ENCODE data around the gene PIGBOS1. TPM values are rescaled to one million over a fixed set of nuclear protein-coding genes. Genes with fewer than 3 reads are reported as not detected.
"Not testable (repeated sequence)": the region's sequence is repeated elsewhere in the genome, so short reads cannot be mapped to it uniquely, and the experiment has no call there.

PIGBOS1 gene
- polyA plus RNA-seq, 6 donors from 2014 or later, result 27.5 to 61.5 (median 39.0) TPM

GRCh38 chr15:55337160-55337559 lies 18.2 kb upstream of the PIGBOS1 start:
- H3K27ac Mint-ChIP-seq, result no peak overlapping the region
- H3K36me3 Mint-ChIP-seq, result peaks cover 10 to 24% of the 10 kb centered on the region in 2 donors
- DNase-seq (no peak), ATAC-seq (ENCODE audit: low read depth in 2 of 2) (no peak)
- H3K9me3 Mint-ChIP-seq, result no peaks in the 10 kb centered on the region
- H3K4me1 Mint-ChIP-seq, result no peaks in the 10 kb centered on the region
- no peak overlapping the region for H3K4me3 Mint-ChIP-seq
- no peaks in the 10 kb centered on the region for H3K27me3 Mint-ChIP-seq

DNA sequence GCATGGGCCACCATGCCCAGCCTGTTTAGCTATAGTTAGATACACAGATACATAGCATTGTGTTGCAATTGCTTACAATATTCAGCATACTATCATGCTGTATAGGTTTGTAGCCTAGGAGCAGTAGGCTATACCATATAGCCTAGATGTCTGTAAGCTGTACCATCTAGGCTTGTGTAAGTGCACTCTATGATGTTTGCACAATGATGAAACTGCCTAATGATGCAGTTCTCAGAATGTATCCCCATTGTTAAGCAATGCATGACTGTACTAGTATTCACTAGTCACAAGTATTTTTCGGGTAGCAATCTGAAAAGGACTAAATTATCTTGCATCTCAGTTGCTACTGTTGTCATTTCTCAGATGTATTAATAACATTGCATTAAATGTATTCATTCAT lies 16.1 kb upstream of the PIGBOS1 start:
- ATAC-seq (ENCODE audit: low read depth in 2 of 2) (no peak), DNase-seq (no peak)
- H3K27ac Mint-ChIP-seq, result no peak overlapping the region
- no peaks in the 10 kb centered on the region for H3K4me1 Mint-ChIP-seq
- no peaks in the 10 kb centered on the region for H3K9me3 Mint-ChIP-seq
- H3K36me3 Mint-ChIP-seq, result peaks cover 23 to 24% of the 10 kb centered on the region in 2 donors
- no peak overlapping the region for H3K4me3 Mint-ChIP-seq
- H3K27me3 Mint-ChIP-seq, result no peaks in the 10 kb centered on the region

- DNase-seq, result no peak
- Mint-ChIP-seq H3K27me3 (no peaks in the 10 kb centered on the region), H3K27ac (no peak overlapping the region), H3K4me1 (no peaks in the 10 kb centered on the region), H3K4me3 (no peak overlapping the region), H3K36me3 (peaks cover 19 to 25% of the 10 kb centered on the region in 2 donors), H3K9me3 (no peaks in the 10 kb centered on the region)
- ATAC-seq (ENCODE audit: low read depth in 2 of 2), result no peak
Measured at GRCh38 chr15:55334371-55334770, 15.4 kb upstream of the PIGBOS1 start.

DNA sequence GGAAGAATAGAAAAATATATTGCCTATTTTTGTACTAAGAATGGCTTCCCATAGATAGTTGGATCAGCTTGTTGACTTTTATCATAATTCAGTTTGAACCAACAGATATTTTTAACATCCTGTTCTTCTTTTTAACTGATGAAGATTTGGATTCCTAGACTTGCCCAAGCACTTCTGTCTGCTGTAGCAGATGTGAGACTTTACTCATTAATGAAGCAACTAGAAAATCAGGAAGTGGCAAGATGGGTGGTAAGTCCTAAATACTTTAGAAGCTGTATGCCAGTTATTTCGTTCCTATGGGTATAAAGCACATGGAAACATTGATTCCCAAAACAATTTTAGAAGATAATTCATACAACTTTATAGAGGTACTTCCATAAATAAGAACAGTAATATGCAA lies 8.5 kb upstream of the PIGBOS1 start:
- H3K9me3 Mint-ChIP-seq, result no peaks in the 10 kb centered on the region
- peaks cover 20 to 32% (median 28%) of the 10 kb centered on the region in 3 donors for H3K4me1 Mint-ChIP-seq
- H3K36me3 Mint-ChIP-seq, result peaks cover 5 to 20% of the 10 kb centered on the region in 2 donors
- ATAC-seq (ENCODE audit: low read depth in 2 of 2) (no peak), DNase-seq (no peak)
- no peak overlapping the region for H3K27ac Mint-ChIP-seq
- H3K4me3 Mint-ChIP-seq, result no peak overlapping the region
- H3K27me3 Mint-ChIP-seq, result no peaks in the 10 kb centered on the region

DNA sequence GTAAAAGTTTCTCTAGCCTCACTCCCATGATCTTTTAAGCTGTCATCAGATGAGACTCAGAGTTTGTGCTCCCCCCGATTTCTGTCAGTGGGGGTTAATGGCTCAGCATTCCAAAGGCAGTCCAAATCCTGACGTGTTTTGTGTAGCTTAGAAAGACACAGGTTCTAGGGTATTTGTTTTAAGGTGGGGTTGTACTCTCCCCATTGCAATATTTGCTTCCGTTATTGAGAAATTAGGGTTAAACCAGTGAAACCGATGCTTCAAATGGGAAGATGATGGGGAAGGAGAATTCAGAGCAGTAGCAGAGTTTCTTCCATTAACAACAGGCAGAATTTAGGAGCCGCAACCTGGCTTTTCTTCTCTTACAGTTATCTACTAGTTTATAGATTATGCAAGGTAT lies 3.5 kb upstream of the PIGBOS1 start:
- H3K27ac Mint-ChIP-seq, result peak overlapping the region in 2 of 6 donors; percentile 59 to 79
- ATAC-seq (ENCODE audit: low read depth in 2 of 2), result no peak
- H3K4me1 Mint-ChIP-seq, result peaks cover 32 to 63% (median 39%) of the 10 kb centered on the region in 3 donors
- no peaks in the 10 kb centered on the region for H3K36me3 Mint-ChIP-seq
- H3K4me3 Mint-ChIP-seq, result peak overlapping the region in 2 of 8 donors; percentile 47 to 68
- no peak for DNase-seq
- H3K9me3 Mint-ChIP-seq, result no peaks in the 10 kb centered on the region
- no peaks in the 10 kb centered on the region for H3K27me3 Mint-ChIP-seq

DNA sequence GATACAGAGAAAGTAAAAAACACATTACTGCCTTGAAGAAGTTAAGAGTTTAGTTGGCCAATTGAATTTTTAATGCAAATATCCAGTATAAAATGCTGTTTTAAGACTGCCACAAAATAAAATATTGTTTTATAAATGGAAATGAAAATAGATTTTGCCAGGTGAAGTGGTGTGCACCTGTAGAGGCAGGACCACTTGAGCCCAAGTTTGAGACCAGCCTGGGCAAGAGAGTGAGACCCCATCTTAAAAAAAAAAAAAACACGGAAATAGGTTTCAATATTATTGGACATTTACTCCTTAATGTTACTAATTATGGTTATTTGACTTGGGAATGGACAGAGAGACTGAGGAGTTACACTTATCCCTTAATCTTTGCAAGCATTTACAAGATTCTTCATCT lies 2.0 kb upstream of the PIGBOS1 start:
- H3K9me3 Mint-ChIP-seq, result no peaks in the 10 kb centered on the region
- peaks cover 40 to 76% (median 42%) of the 10 kb centered on the region in 3 donors for H3K4me1 Mint-ChIP-seq
- H3K36me3 Mint-ChIP-seq, result no peaks in the 10 kb centered on the region
- no peaks in the 10 kb centered on the region for H3K27me3 Mint-ChIP-seq
- DNase-seq (no peak), ATAC-seq (ENCODE audit: low read depth in 2 of 2) (no peak)
- H3K4me3 Mint-ChIP-seq, result peak overlapping the region in 2 of 8 donors; percentile 66 to 99
- H3K27ac Mint-ChIP-seq, result peak overlapping the region in 2 of 6 donors; percentile 20 to 78

DNA sequence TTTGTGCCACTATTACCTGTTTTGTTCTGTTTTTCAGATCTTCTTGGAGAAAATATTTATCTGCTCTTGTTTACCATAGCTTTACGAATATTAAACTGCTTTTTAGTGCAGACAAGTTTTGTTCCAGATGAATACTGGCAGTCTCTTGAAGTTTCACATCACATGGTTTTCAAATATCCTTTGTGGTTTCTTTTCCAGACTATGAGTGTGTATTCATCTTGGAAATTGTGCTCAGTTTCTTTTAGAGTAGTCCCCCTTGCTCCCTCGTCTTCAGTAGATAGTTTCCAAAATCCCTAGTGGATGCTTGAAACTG lies 1.3 kb upstream of the PIGBOS1 start:
- no peaks in the 10 kb centered on the region for H3K36me3 Mint-ChIP-seq
- H3K4me3 Mint-ChIP-seq, result peak overlapping the region; percentile 66 to 99 (median 88)
- DNase-seq (no peak), ATAC-seq (ENCODE audit: low read depth in 2 of 2) (no peak)
- H3K27ac Mint-ChIP-seq, result peak overlapping the region in 3 of 6 donors; percentile 60 to 100 (median 80)
- H3K9me3 Mint-ChIP-seq, result no peaks in the 10 kb centered on the region
- peaks cover 40 to 77% (median 50%) of the 10 kb centered on the region in 3 donors for H3K4me1 Mint-ChIP-seq
- no peaks in the 10 kb centered on the region for H3K27me3 Mint-ChIP-seq

GRCh38 chr15:55319537-55320237 lies 764 bp upstream of the PIGBOS1 start:
- ATAC-seq (ENCODE audit: low read depth in 2 of 2), result no peak
- DNase-seq, result no peak

GRCh38 chr15:55302801-55303200 lies 16.1 kb downstream of the PIGBOS1 start:
- DNase-seq; ATAC-seq (ENCODE audit: low read depth in 2 of 2); H3K4me1 Mint-ChIP-seq; H3K27me3 Mint-ChIP-seq; H3K4me3 Mint-ChIP-seq; H3K9me3 Mint-ChIP-seq; H3K27ac Mint-ChIP-seq: not testable (repeated sequence)
- H3K36me3 Mint-ChIP-seq, result peaks cover 11 to 22% of the 10 kb centered on the region in 2 donors

More at GRCh38 chr15:55319537-55320237, 764 bp upstream of the PIGBOS1 start:
- Mint-ChIP-seq H3K27me3 (no peaks in the 10 kb centered on the region), H3K36me3 (no peaks in the 10 kb centered on the region), H3K4me1 (peaks cover 40 to 78% (median 55%) of the 10 kb centered on the region in 3 donors), H3K4me3 (peak overlapping the region; percentile 98 to 99 (median 99)), H3K9me3 (no peaks in the 10 kb centered on the region), H3K27ac (peak overlapping the region; percentile 100)

- no peak overlapping the region for H3K27ac Mint-ChIP-seq
- ATAC-seq (ENCODE audit: low read depth in 2 of 2) (no peak), DNase-seq (no peak)
- no peaks in the 10 kb centered on the region for H3K36me3 Mint-ChIP-seq
- H3K27me3 Mint-ChIP-seq, result no peaks in the 10 kb centered on the region
- no peaks in the 10 kb centered on the region for H3K4me1 Mint-ChIP-seq
- no peaks in the 10 kb centered on the region for H3K9me3 Mint-ChIP-seq
- H3K4me3 Mint-ChIP-seq, result no peak overlapping the region
Measured at GRCh38 chr15:55297315-55297714, 21.6 kb downstream of the PIGBOS1 start.

DNA sequence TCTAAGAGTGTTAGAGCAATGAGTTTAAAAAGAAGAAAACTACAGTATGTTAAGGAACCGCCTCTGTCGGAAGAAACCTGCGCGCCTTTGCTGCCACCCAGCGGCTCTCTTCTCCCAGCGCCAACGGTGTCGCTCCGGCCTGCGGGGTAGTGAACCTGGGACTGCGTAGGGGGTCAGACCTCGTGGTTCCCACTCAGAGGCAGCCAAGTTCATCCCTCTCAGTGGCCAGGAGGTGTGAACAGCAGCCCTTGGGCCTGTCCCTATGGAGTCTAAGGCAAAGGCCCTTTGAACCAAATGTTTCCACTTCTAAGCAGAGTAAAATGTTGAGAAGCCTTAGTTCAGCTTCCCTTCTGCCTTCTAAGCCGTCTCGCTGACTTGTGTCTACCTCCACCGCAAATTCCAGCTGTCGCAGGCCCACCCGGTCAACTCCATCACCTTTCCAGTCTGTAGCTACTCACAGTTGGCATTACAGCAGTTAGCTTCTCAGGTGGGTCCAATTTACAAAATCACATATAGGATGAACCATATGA lies 28.3 kb downstream of the PIGBOS1 start:
- H3K4me1 Mint-ChIP-seq, result peaks cover 19 to 43% (median 33%) of the 10 kb centered on the region in 3 donors
- no peaks in the 10 kb centered on the region for H3K27me3 Mint-ChIP-seq
- no peaks in the 10 kb centered on the region for H3K36me3 Mint-ChIP-seq
- ATAC-seq (ENCODE audit: low read depth in 2 of 2) (peak; percentile 79 to 82), DNase-seq (peak; percentile 78)
- H3K4me3 Mint-ChIP-seq, result peak overlapping the region; percentile 89 to 95 (median 92)
- H3K9me3 Mint-ChIP-seq, result no peaks in the 10 kb centered on the region
- H3K27ac Mint-ChIP-seq, result peak overlapping the region; percentile 93 to 97 (median 94)

GRCh38 chr15:55289746-55290527 lies 29.0 kb downstream of the PIGBOS1 start, which contains the start of gene RAB27A:
Gene RAB27A, minus strand, starts transcription at chr15:55289813. Its CDS starts 54,879 bp downstream, at chr15:55234934.
- Mint-ChIP-seq H3K27ac (peak within 1 kb of the TSS; percentile 93 to 97 (median 94)), H3K4me1 (peaks cover 19 to 50% (median 38%) of the 10 kb centered on the region in 3 donors), H3K9me3 (no peaks in the 10 kb centered on the region), H3K36me3 (no peaks in the 10 kb centered on the region), H3K27me3 (no peaks in the 10 kb centered on the region), H3K4me3 (peak within 1 kb of the TSS; percentile 89 to 95 (median 92))
- ATAC-seq (ENCODE audit: low read depth in 2 of 2), result peak; percentile 80 to 81
- peak; percentile 63 for DNase-seq

DNA sequence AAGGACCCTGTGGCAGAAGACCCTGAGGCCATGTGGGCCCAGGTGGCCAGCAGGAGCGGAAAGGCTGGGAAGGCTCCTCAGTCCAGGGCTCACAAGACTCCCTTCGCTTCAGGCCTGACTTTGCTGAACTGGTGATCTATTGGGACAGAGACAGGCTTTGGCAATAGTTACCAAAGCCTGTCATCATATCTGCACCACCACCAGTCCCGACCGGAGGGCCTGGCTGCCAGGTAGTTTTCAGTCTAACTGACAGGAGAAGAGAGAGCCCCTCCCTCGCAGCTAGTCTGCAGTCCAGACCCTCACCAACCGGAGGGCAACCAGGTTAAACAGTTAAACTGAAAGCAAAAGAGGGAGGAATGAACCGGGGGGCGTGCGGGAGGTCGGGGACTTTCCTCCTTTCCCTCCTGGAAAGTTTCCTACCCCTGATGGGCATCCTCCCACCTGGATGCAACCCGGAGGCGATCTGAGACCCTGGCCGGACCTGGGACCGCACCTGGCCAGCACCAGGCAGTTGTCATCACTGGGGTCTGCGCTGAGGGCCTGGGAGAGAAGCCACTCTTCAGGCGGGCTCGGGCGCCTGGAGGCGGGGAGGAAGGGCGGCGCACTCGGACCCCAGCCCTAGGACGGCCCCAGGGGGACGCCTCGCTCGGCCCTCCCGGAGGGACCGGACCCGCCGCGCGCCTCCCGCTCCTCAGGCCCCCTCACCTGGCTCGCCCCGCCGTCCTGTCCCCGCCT lies 29.7 kb downstream of the PIGBOS1 start:
- Mint-ChIP-seq H3K4me1 (peaks cover 23 to 57% (median 42%) of the 10 kb centered on the region in 3 donors), H3K36me3 (no peaks in the 10 kb centered on the region), H3K27me3 (no peaks in the 10 kb centered on the region), H3K27ac (peak overlapping the region; percentile 85 to 97 (median 94)), H3K4me3 (peak overlapping the region; percentile 89 to 95 (median 92)), H3K9me3 (no peaks in the 10 kb centered on the region)
- DNase-seq (peak; percentile 25), ATAC-seq (ENCODE audit: low read depth in 2 of 2) (peak; percentile 14 to 17)
